Measurements from ENCODE around the gene GIMAP8. TPM values are rescaled to one million over a fixed set of nuclear protein-coding genes. Genes with fewer than 3 reads are reported as not detected.

The GIMAP8 gene
- total and polyA plus RNA-seq, 2 donors, result 14.3 to 15.2 TPM

GRCh38 chr7:150417863-150418262 lies 32.6 kb upstream of the GIMAP8 start:
- no peak for DNase-seq (ENCODE audit: extremely low spot score)
- Histone ChIP-seq H3K4me1 (ENCODE audit: insufficient read depth) (no peaks in the 10 kb centered on the region), H3K36me3 (ENCODE audit: insufficient read depth) (no peaks in the 10 kb centered on the region), H3K4me3 (ENCODE audit: low read depth, low read length) (no peak overlapping the region), H3K27ac (ENCODE audit: low read depth) (no peak overlapping the region)
- 95% methylated on average over 6 of the region's 6 CpGs for WGBS

- no peak for DNase-seq (ENCODE audit: extremely low spot score)
- Histone ChIP-seq H3K4me1 (ENCODE audit: insufficient read depth) (no peaks in the 10 kb centered on the region), H3K4me3 (ENCODE audit: low read depth, low read length) (no peak overlapping the region), H3K36me3 (ENCODE audit: insufficient read depth) (no peaks in the 10 kb centered on the region), H3K27ac (ENCODE audit: low read depth) (no peak overlapping the region)
- WGBS, result 74% methylated on average over 2 of the region's 2 CpGs
Measured at GRCh38 chr7:150420242-150420641, 30.2 kb upstream of the GIMAP8 start.

GRCh38 chr7:150420987-150421674 lies 29.3 kb upstream of the GIMAP8 start:
- 17% methylated on average over 27 of the region's 27 CpGs for WGBS
- no peaks in the 10 kb centered on the region for H3K36me3 ChIP-seq (ENCODE audit: insufficient read depth)
- no peak overlapping the region for H3K27ac ChIP-seq (ENCODE audit: low read depth)
- no peak for DNase-seq (ENCODE audit: extremely low spot score)
- H3K4me1 ChIP-seq (ENCODE audit: insufficient read depth), result no peaks in the 10 kb centered on the region
- no peak overlapping the region for H3K4me3 ChIP-seq (ENCODE audit: low read depth, low read length)

GRCh38 chr7:150421831-150422230 lies 28.6 kb upstream of the GIMAP8 start:
- no peak for DNase-seq (ENCODE audit: extremely low spot score)
- WGBS, result 80% methylated on average over 17 of the region's 17 CpGs
- H3K36me3 ChIP-seq (ENCODE audit: insufficient read depth), result no peaks in the 10 kb centered on the region
- no peaks in the 10 kb centered on the region for H3K4me1 ChIP-seq (ENCODE audit: insufficient read depth)
- no peak overlapping the region for H3K27ac ChIP-seq (ENCODE audit: low read depth)
- no peak overlapping the region for H3K4me3 ChIP-seq (ENCODE audit: low read depth, low read length)

- no peak for DNase-seq (ENCODE audit: extremely low spot score)
- no peak overlapping the region for H3K27ac ChIP-seq (ENCODE audit: low read depth)
- H3K4me1 ChIP-seq (ENCODE audit: insufficient read depth), result no peaks in the 10 kb centered on the region
- H3K36me3 ChIP-seq (ENCODE audit: insufficient read depth), result no peaks in the 10 kb centered on the region
- WGBS, result 67% methylated on average over 4 of the region's 4 CpGs
- H3K4me3 ChIP-seq (ENCODE audit: low read depth, low read length), result no peak overlapping the region
Measured at GRCh38 chr7:150425670-150426069, 24.8 kb upstream of the GIMAP8 start.

- no peaks in the 10 kb centered on the region for H3K36me3 ChIP-seq (ENCODE audit: insufficient read depth)
- H3K27ac ChIP-seq (ENCODE audit: low read depth), result no peak overlapping the region
- no peak overlapping the region for H3K4me3 ChIP-seq (ENCODE audit: low read depth, low read length)
- WGBS, result 38% methylated on average over 11 of the region's 11 CpGs
- DNase-seq (ENCODE audit: extremely low spot score), result no peak
- H3K4me1 ChIP-seq (ENCODE audit: insufficient read depth), result no peaks in the 10 kb centered on the region
Measured at GRCh38 chr7:150428671-150429451, 21.6 kb upstream of the GIMAP8 start.

- Histone ChIP-seq H3K4me1 (ENCODE audit: insufficient read depth) (no peaks in the 10 kb centered on the region), H3K27ac (ENCODE audit: low read depth) (no peak overlapping the region), H3K4me3 (ENCODE audit: low read depth, low read length) (no peak overlapping the region), H3K36me3 (ENCODE audit: insufficient read depth) (no peaks in the 10 kb centered on the region)
- DNase-seq (ENCODE audit: extremely low spot score), result no peak
- 81% methylated on average over 8 of the region's 8 CpGs for WGBS
Measured at GRCh38 chr7:150429699-150430098, 20.7 kb upstream of the GIMAP8 start.

GRCh38 chr7:150430465-150431085 lies 19.9 kb upstream of the GIMAP8 start:
- Histone ChIP-seq H3K36me3 (ENCODE audit: insufficient read depth) (no peaks in the 10 kb centered on the region), H3K4me1 (ENCODE audit: insufficient read depth) (no peaks in the 10 kb centered on the region), H3K27ac (ENCODE audit: low read depth) (no peak overlapping the region), H3K4me3 (ENCODE audit: low read depth, low read length) (no peak overlapping the region)
- WGBS, result 82% methylated on average over 14 of the region's 14 CpGs
- no peak for DNase-seq (ENCODE audit: extremely low spot score)

- Histone ChIP-seq H3K27ac (ENCODE audit: low read depth) (no peak overlapping the region), H3K36me3 (ENCODE audit: insufficient read depth) (no peaks in the 10 kb centered on the region), H3K4me3 (ENCODE audit: low read depth, low read length) (no peak overlapping the region), H3K4me1 (ENCODE audit: insufficient read depth) (no peaks in the 10 kb centered on the region)
- 90% methylated on average over 7 of the region's 7 CpGs for WGBS
- no peak for DNase-seq (ENCODE audit: extremely low spot score)
Measured at GRCh38 chr7:150431839-150432658, 18.4 kb upstream of the GIMAP8 start.

- 72% methylated on average over 14 of the region's 14 CpGs for WGBS
- Histone ChIP-seq H3K4me3 (ENCODE audit: low read depth, low read length) (no peak overlapping the region), H3K27ac (ENCODE audit: low read depth) (no peak overlapping the region), H3K4me1 (ENCODE audit: insufficient read depth) (no peaks in the 10 kb centered on the region), H3K36me3 (ENCODE audit: insufficient read depth) (no peaks in the 10 kb centered on the region)
- no peak for DNase-seq (ENCODE audit: extremely low spot score)
Measured at GRCh38 chr7:150432915-150433892, 17.2 kb upstream of the GIMAP8 start.

GRCh38 chr7:150434240-150434639 lies 16.2 kb upstream of the GIMAP8 start:
- Histone ChIP-seq H3K4me3 (ENCODE audit: low read depth, low read length) (no peak overlapping the region), H3K4me1 (ENCODE audit: insufficient read depth) (no peaks in the 10 kb centered on the region), H3K36me3 (ENCODE audit: insufficient read depth) (no peaks in the 10 kb centered on the region), H3K27ac (ENCODE audit: low read depth) (no peak overlapping the region)
- WGBS, result 79% methylated on average over 8 of the region's 8 CpGs
- DNase-seq (ENCODE audit: extremely low spot score), result no peak

GRCh38 chr7:150435047-150435389 lies 15.4 kb upstream of the GIMAP8 start:
- WGBS, result 77% methylated on average over 4 of the region's 4 CpGs
- Histone ChIP-seq H3K4me3 (ENCODE audit: low read depth, low read length) (no peak overlapping the region), H3K4me1 (ENCODE audit: insufficient read depth) (no peaks in the 10 kb centered on the region), H3K27ac (ENCODE audit: low read depth) (no peak overlapping the region), H3K36me3 (ENCODE audit: insufficient read depth) (no peaks in the 10 kb centered on the region)
- DNase-seq (ENCODE audit: extremely low spot score), result no peak
